Measurements from ENCODE around the gene TSPAN31.

The TSPAN31 gene

GRCh38 chr12:57746025-57746424 lies 1.2 kb downstream of the TSPAN31 start:
- H3K36me3 Mint-ChIP-seq (ENCODE audit: low read depth) = peaks cover 52% of the 10 kb centered on the region
- no peak for TF ChIP-seq CTCF (IDR thresholded peaks at IDR 0.05)
- no peaks in the 10 kb centered on the region for H3K9me3 Mint-ChIP-seq
- H3K27ac Mint-ChIP-seq = no peak overlapping the region
- DNase-seq = no peak
- peaks cover 33% of the 10 kb centered on the region for H3K4me1 Mint-ChIP-seq
- peak overlapping the region; percentile 95 for H3K4me3 Mint-ChIP-seq
- peaks cover 37% of the 10 kb centered on the region for H3K27me3 Mint-ChIP-seq (ENCODE audit: low read depth, poor library complexity)

GRCh38 chr12:57749061-57749460 lies 4.2 kb downstream of the TSPAN31 start:
- Mint-ChIP-seq H3K36me3 (ENCODE audit: low read depth) (peaks cover 62% of the 10 kb centered on the region), H3K9me3 (no peaks in the 10 kb centered on the region), H3K4me1 (peaks cover 58% of the 10 kb centered on the region), H3K4me3 (no peak overlapping the region), H3K27me3 (ENCODE audit: low read depth, poor library complexity) (peaks cover 32% of the 10 kb centered on the region), H3K27ac (no peak overlapping the region)
- DNase-seq = no peak
- TF ChIP-seq CTCF (IDR thresholded peaks at IDR 0.05) = no peak

GRCh38 chr12:57750561-57751431 lies 6.0 kb downstream of the TSPAN31 start:
- H3K36me3 Mint-ChIP-seq (ENCODE audit: low read depth) = peaks cover 59% of the 10 kb centered on the region
- DNase-seq = no peak
- peak overlapping the region; percentile 94 for H3K27ac Mint-ChIP-seq
- TF ChIP-seq CTCF (IDR thresholded peaks at IDR 0.05) = no peak
- H3K4me1 Mint-ChIP-seq = peaks cover 51% of the 10 kb centered on the region
- no peaks in the 10 kb centered on the region for H3K9me3 Mint-ChIP-seq
- H3K4me3 Mint-ChIP-seq = peak overlapping the region; percentile 98
- peaks cover 31% of the 10 kb centered on the region for H3K27me3 Mint-ChIP-seq (ENCODE audit: low read depth, poor library complexity)

GRCh38 chr12:57751432-57751787 lies 6.6 kb downstream of the TSPAN31 start:
- DNase-seq = no peak
- Mint-ChIP-seq H3K27ac (peak overlapping the region; percentile 94), H3K9me3 (no peaks in the 10 kb centered on the region), H3K4me1 (peaks cover 50% of the 10 kb centered on the region), H3K36me3 (ENCODE audit: low read depth) (peaks cover 53% of the 10 kb centered on the region), H3K4me3 (peak overlapping the region; percentile 98), H3K27me3 (ENCODE audit: low read depth, poor library complexity) (peaks cover 37% of the 10 kb centered on the region)
- no peak for TF ChIP-seq CTCF (IDR thresholded peaks at IDR 0.05)

- DNase-seq = peak; percentile 99
- Mint-ChIP-seq H3K4me3 (peak within 1 kb of the TSS; percentile 98), H3K36me3 (ENCODE audit: low read depth) (peaks cover 46% of the 10 kb centered on the region), H3K9me3 (no peaks in the 10 kb centered on the region), H3K27ac (peak within 1 kb of the TSS; percentile 94), H3K4me1 (peaks cover 53% of the 10 kb centered on the region), H3K27me3 (ENCODE audit: low read depth, poor library complexity) (peaks cover 43% of the 10 kb centered on the region)
- no peak for TF ChIP-seq CTCF (IDR thresholded peaks at IDR 0.05)
These were observed 7.2 kb downstream of the TSPAN31 start, which contains the start of gene CDK4 for GRCh38 chr12:57751788-57752667. CDK4 (minus strand) TSS chr12:57752310; CDS start chr12:57751717, 593 bp downstream.
